NCI-H2227 (cell line): ENCODE data around the gene OTUB2.

ENCODE experiments used
- DNase-seq: peaks from one replicate; lab custom pipeline; 2025; ENCODE audit not compliant: unreplicated experiment; lab: John Stamatoyannopoulos, UW

The OTUB2 gene

GRCh38 chr14:94026173-94026888, at the start of gene OTUB2:
Gene OTUB2 (plus strand): TSS chr14:94026340. CDS start chr14:94026538, 198 bp downstream.
- peak; percentile 98 for DNase-seq

- no peak for DNase-seq
These were observed 49.6 kb upstream of the OTUB2 start, which contains the start of gene ASB2 for GRCh38 chr14:93976477-93977057. Gene ASB2 (minus strand): TSS chr14:93976570. CDS start chr14:93964539, 12,031 bp downstream.

- DNase-seq: no peak
These were observed 49.0 kb upstream of the OTUB2 start for GRCh38 chr14:93977171-93977570.

- DNase-seq: no peak
These were observed 48.2 kb upstream of the OTUB2 start for GRCh38 chr14:93977790-93978581.

- DNase-seq: no peak
These were observed 47.4 kb upstream of the OTUB2 start for GRCh38 chr14:93978735-93979134.

- DNase-seq: no peak
These were observed 45.5 kb upstream of the OTUB2 start for GRCh38 chr14:93980456-93981201.

GRCh38 chr14:93981316-93982229, 44.6 kb upstream of the OTUB2 start:
- DNase-seq: no peak

GRCh38 chr14:93982230-93983007, 43.7 kb upstream of the OTUB2 start:
- DNase-seq: no peak

GRCh38 chr14:93984070-93984469, 42.1 kb upstream of the OTUB2 start:
- DNase-seq: no peak

- no peak for DNase-seq
These were observed 41.1 kb upstream of the OTUB2 start for GRCh38 chr14:93984987-93985410.

GRCh38 chr14:93986955-93987354, 39.2 kb upstream of the OTUB2 start:
- no peak for DNase-seq

GRCh38 chr14:93987376-93987775, 38.8 kb upstream of the OTUB2 start:
- no peak for DNase-seq

GRCh38 chr14:93987815-93988476, 38.2 kb upstream of the OTUB2 start:
- DNase-seq: no peak

GRCh38 chr14:93989939-93990338, 36.2 kb upstream of the OTUB2 start:
- DNase-seq: no peak

GRCh38 chr14:93991212-93991611, 34.9 kb upstream of the OTUB2 start:
- no peak for DNase-seq

- no peak for DNase-seq
These were observed 34.5 kb upstream of the OTUB2 start for GRCh38 chr14:93991649-93992048.

- DNase-seq: no peak
These were observed 32.8 kb upstream of the OTUB2 start for GRCh38 chr14:93993382-93993781.

GRCh38 chr14:93994919-93995682, 31.0 kb upstream of the OTUB2 start:
- no peak for DNase-seq
